Measurements from ENCODE around the gene PPIG. TPM values are rescaled to one million over a fixed set of nuclear protein-coding genes. Genes with fewer than 3 reads are reported as not detected.
A peak's percentile ranks its signal among the peaks of the same experiment; 100 is the strongest.
"Not testable (repeated sequence)": the region's sequence is repeated elsewhere in the genome, so short reads cannot be mapped to it uniquely, and the experiment has no call there.

The PPIG gene
- total RNA-seq, 1 experiment from 2014 or later: 26.0 TPM

DNA sequence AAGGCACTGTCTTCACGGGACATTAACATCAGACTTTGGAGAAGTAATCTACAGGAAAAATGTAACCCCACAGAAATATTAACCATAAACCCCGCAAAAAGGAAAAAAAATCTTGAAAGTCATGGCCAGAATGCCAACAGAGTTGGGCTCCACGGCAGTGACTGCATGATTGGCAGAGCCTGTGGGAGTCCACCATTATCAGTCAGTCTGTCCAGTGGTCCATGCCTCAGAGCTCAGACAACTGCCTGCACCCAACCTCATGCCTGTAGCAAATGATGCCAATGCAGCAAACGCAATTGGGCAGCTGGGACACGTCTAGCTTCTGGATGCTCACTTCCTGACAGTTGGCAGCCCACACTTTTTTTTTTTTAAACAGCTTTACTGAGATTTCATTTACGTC lies 5.1 kb upstream of the PPIG start:
- no peak for DNase-seq (ENCODE audit: low read depth, low spot score)
- in situ Hi-C loops (cut with HindIII; ENCODE audit: low pct_unique_long_range_greater_than_20kb, low sequenced_read_pairs): no loop called here

GRCh38 chr2:169582552-169583266 lies 1.4 kb upstream of the PPIG start:
- in situ Hi-C loops (cut with HindIII; ENCODE audit: low pct_unique_long_range_greater_than_20kb, low sequenced_read_pairs); DNase-seq (ENCODE audit: low read depth, low spot score): not testable (repeated sequence)

GRCh38 chr2:169583518-169583917 lies 633 bp upstream of the PPIG start:
- in situ Hi-C loops (cut with HindIII; ENCODE audit: low pct_unique_long_range_greater_than_20kb, low sequenced_read_pairs): no loop called here
- no peak for DNase-seq (ENCODE audit: low read depth, low spot score)

- no peak for DNase-seq (ENCODE audit: low read depth, low spot score)
- in situ Hi-C loops (cut with HindIII; ENCODE audit: low pct_unique_long_range_greater_than_20kb, low sequenced_read_pairs): no loop called here
These were observed 1.5 kb downstream of the PPIG start for GRCh38 chr2:169585673-169586072.

GRCh38 chr2:169590804-169591203 lies 6.7 kb downstream of the PPIG start:
- no peak for DNase-seq (ENCODE audit: low read depth, low spot score)
- in situ Hi-C loops (cut with HindIII; ENCODE audit: low pct_unique_long_range_greater_than_20kb, low sequenced_read_pairs): no loop called here

GRCh38 chr2:169596546-169596945 lies 12.4 kb downstream of the PPIG start:
- DNase-seq (ENCODE audit: low read depth, low spot score); in situ Hi-C loops (cut with HindIII; ENCODE audit: low pct_unique_long_range_greater_than_20kb, low sequenced_read_pairs): not testable (repeated sequence)

DNA sequence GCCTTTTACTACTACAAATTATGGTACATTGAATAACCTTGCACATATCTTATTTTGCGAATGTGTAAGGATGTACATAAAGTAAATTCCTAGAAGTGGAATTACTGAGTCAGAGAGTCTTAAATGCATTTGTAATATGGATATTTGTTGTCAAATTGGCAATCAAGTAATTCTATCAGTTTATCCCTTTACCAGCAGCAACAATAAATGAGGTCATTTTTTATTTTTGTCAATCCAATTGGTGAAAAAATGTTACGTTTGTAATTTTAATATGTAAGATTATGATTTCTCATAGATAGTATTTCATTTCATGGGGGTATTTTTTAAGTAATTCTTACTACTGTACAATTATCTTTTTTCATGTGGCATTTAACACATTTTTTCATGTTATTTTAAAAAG lies 14.8 kb downstream of the PPIG start:
- in situ Hi-C loops (cut with HindIII; ENCODE audit: low pct_unique_long_range_greater_than_20kb, low sequenced_read_pairs): no loop called here
- DNase-seq (ENCODE audit: low read depth, low spot score): no peak

- DNase-seq (ENCODE audit: low read depth, low spot score): no peak
- in situ Hi-C loops (cut with HindIII; ENCODE audit: low pct_unique_long_range_greater_than_20kb, low sequenced_read_pairs): no loop called here
These were observed 15.4 kb downstream of the PPIG start for GRCh38 chr2:169599568-169599967.

- in situ Hi-C loops (cut with HindIII; ENCODE audit: low pct_unique_long_range_greater_than_20kb, low sequenced_read_pairs): no loop called here
- DNase-seq (ENCODE audit: low read depth, low spot score): no peak
These were observed 25.1 kb downstream of the PPIG start for GRCh38 chr2:169609264-169609663.

DNA sequence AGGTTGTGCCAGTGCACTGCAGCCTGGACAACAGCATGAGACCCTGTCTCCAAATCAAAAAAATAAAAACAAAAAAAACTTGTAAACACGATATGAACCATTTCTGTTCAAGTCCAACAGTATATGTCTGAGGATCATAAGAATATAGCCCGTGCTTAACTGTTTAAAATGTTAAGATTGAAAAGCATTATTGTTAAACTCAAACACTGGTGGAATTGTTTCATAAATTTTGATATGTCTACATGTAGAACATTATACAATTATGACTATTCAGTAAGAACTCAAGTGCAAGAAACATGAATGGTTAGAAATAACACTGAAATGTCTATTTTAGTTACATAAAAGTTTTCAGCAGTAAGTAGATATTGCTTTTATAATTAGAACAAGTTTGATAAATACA lies 29.7 kb downstream of the PPIG start:
- in situ Hi-C loops (cut with HindIII; ENCODE audit: low pct_unique_long_range_greater_than_20kb, low sequenced_read_pairs): no loop called here
- peak; percentile 63 for DNase-seq (ENCODE audit: low read depth, low spot score)

DNA sequence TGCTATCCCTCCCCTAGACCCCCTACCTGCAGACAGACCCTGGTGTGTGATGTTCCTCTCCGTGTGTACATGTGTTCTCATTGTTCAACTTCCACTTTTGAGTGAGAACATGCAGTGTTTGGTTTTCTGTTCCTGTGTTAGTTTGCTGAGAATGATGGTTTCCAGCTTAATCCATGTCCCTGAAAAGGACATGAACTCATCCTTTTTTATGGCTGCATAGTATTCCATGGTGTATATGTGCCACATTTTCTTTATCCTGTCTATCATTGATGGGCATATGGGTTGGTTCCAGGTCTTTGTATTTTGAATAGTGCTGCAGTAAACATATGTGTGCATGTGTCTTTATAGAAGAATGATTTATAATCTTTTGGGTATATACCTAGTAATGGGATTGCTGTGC lies 31.8 kb downstream of the PPIG start:
- DNase-seq (ENCODE audit: low read depth, low spot score); in situ Hi-C loops (cut with HindIII; ENCODE audit: low pct_unique_long_range_greater_than_20kb, low sequenced_read_pairs): not testable (repeated sequence)

GRCh38 chr2:169619946-169620345 lies 35.8 kb downstream of the PPIG start:
- no peak for DNase-seq (ENCODE audit: low read depth, low spot score)
- in situ Hi-C loops (cut with HindIII; ENCODE audit: low pct_unique_long_range_greater_than_20kb, low sequenced_read_pairs): no loop called here

GRCh38 chr2:169620509-169620908 lies 36.4 kb downstream of the PPIG start:
- no peak for DNase-seq (ENCODE audit: low read depth, low spot score)
- in situ Hi-C loops (cut with HindIII; ENCODE audit: low pct_unique_long_range_greater_than_20kb, low sequenced_read_pairs): no loop called here

DNA sequence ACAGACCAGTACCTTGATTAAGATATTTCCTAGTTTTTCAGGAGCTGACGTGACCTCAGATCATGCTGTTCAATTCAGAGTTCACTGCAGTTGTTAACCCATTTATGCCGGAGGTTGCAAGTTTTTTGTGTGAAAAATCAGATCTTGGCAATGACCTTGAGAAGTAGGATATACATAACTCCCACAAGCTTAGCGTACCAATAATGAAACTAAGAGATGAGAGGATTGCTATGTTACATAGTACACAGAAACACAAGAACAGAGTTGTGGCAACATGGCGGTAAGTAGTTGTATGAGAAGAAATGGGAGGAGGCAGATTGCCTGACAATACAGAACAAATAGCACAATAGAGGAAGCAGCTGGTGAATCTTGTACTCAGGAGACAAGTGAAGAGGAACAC lies 39.1 kb downstream of the PPIG start:
- in situ Hi-C loops (cut with HindIII; ENCODE audit: low pct_unique_long_range_greater_than_20kb, low sequenced_read_pairs): no loop called here
- no peak for DNase-seq (ENCODE audit: low read depth, low spot score)

DNA sequence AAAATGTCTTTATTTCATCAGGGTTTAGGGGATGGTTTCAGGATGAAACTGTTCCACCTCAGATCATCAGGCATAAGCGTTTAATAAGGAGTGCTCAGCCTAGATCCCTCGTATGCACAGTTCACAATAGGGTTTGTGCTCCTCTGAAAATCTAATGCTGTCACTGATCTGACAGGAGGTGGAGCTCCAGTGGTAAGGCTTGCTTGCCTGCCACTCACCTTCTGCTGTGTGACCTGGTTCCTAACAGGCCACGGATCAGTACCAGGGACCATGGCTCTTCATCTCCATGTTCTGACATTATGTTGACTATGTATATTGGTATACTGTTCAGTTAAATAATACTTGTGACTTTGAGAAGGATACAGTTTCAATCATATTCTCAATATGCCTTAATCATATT lies 41.6 kb downstream of the PPIG start:
- in situ Hi-C loops (cut with HindIII; ENCODE audit: low pct_unique_long_range_greater_than_20kb, low sequenced_read_pairs): no loop called here
- DNase-seq (ENCODE audit: low read depth, low spot score): no peak

DNA sequence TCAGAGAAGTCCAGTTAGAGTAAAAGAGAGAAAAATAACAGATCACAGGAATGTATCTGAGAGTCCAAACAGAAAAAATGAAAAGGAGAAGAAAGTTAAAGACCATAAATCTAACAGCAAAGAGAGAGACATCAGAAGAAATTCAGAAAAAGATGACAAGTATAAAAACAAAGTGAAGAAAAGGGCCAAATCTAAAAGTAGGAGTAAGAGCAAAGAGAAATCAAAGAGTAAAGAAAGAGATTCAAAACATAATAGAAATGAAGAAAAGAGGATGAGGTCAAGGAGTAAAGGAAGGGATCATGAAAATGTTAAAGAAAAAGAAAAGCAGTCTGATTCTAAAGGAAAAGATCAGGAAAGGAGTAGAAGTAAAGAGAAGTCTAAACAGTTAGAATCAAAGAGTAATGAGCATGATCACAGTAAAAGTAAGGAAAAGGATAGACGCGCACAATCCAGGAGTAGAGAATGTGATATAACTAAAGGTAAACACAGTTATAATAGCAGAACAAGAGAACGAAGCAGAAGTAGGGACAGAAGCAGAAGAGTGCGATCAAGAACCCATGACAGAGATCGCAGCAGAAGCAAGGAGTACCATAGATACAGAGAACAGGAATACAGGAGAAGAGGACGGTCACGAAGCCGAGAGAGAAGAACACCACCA lies 52.4 kb downstream of the PPIG start:
- in situ Hi-C loops (cut with HindIII; ENCODE audit: low pct_unique_long_range_greater_than_20kb, low sequenced_read_pairs): no loop called here
- DNase-seq (ENCODE audit: low read depth, low spot score): no peak

DNA sequence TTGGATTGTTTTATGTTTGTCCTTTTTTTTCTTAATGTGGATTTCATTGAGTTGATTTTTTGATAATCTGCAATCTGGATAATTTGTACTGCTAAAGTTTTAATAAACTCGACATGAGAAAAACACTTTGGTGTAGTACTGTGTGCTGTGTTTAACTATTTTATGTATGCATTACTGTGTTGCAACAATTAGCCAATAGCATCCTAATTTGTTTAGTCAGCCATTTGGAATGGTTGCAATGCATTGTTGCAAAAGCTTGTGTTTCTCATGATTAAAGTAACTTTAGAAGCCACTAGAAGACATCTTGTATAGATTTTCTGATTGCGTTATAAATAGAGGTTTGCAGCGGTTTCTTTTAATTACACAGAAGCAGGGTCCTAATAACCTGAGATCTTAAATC lies 53.5 kb downstream of the PPIG start:
- DNase-seq (ENCODE audit: low read depth, low spot score): no peak
- in situ Hi-C loops (cut with HindIII; ENCODE audit: low pct_unique_long_range_greater_than_20kb, low sequenced_read_pairs): no loop called here

DNA sequence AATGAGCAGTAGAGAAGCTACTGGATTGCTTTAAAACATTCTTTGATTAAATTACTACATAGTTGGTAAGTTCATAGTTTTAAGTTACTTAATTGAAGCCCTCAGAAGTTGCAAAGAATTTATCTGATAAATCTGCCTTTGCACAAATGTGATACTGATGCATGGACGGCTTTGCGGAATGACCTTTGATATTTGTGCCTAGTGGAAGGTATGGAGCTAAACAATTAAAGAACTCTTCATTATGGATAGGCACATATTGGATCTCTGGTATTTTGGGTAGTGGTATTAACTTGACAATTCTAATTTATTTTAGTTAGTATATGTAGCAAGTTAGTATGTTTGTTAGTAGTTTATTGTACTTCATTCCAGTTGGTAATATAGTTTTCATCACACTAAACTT lies 56.0 kb downstream of the PPIG start:
- in situ Hi-C loops (cut with HindIII; ENCODE audit: low pct_unique_long_range_greater_than_20kb, low sequenced_read_pairs): no loop called here

GRCh38 chr2:169641464-169641863 lies 57.3 kb downstream of the PPIG start:
- in situ Hi-C loops (cut with HindIII; ENCODE audit: low pct_unique_long_range_greater_than_20kb, low sequenced_read_pairs): no loop called here
- DNase-seq (ENCODE audit: low read depth, low spot score): no peak

More for the DNA sequence above, 56.0 kb downstream of the PPIG start:
- no peak for DNase-seq (ENCODE audit: low read depth, low spot score)

Measured in SK-MEL-5 (cell line).